Embryonic facial prominence (tissue), 1 donor: ENCODE results near the gene FAM181B.
"Not testable (repeated sequence)": the region's sequence is repeated elsewhere in the genome, so short reads cannot be mapped to it uniquely, and the experiment has no call there.

Experiments used
- DNase-seq: peaks from one replicate; pipeline ENCODE4 v3.0.0-alpha.2; 2016; ENCODE audit errors: extremely low spot score

Gene FAM181B

DNA sequence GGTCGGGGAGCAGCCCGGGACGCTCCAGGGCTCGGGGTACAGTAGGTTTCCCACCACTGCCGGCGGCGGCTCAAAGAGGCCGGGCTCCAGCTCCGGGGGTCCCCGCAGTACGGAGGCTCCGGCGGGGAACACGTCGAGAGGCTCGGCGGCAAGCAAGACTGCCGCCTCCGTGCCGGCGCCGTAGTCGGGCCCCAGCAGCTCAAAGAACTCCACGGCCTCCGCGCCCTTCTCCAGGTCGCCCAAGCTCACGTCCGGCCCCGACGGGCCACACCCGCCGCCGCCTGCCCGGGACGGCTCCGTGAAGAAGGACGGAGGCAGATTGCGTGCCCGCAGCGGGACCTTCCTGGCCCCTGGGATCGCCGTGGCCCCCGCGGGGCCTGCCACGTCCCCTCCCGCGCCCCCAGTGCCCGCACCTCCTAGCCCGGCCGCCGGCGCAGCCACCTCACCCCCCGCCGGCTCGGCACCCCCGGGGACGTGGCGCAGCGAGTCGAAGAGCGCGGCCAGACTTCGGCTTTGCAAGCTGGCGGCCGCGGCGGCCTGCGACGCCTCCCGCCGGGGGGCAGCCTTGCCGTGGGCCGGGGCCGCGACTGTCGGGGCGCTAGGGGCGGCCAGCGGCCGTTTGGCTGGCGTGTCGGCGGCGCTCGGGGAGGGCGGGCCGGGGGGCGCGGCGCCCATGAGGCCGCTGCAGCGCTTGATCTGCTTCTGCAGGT is 775 bp downstream of the FAM181B start:
- no peak for DNase-seq

DNA sequence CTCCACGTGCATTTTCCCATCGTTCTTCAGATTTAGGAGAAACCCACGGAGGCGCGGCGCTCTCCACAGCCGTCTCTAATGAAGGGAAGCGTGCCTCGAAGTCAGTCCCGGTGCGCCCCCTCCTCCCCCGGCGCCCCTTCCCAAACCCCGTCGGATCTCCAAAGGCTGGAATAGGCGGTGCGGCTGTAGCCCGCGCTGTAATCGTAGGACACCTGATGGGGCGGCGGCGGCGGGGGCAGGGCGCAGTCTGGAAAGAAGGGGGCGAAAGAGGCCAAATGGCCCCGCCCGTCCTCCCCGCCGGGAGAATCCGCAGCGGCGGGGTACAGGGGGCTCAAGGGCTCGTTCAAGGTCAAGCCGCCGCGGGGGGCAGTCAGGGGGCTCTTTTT is 1.3 kb downstream of the FAM181B start:
- no peak for DNase-seq

DNA sequence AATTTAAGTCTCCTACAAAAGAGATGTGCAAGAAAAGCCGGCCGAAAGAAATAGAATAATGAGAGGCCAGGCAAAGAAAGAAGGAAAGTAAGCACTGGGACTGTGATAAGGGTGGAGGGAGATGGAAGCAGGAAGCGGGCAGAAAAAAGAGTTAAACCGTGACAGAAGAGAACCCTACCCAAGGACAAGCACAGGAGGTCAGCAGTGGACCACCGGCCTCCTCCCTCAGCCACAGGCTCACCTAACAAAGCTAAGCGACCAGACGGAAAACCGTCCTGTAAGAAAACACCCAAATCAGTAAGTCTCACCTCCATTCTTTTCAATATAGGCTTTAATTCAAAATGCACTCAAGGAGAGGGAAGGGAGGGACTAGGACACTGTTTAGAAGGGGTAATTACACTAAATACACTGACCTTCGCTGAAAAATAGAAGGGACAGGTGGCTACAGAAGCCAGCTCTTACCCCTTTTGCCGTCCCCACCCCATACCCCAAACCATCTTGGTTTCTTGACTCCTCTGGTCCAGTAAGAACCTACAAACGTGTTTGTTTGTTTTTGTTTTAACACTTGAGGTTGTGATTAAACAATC is 1.9 kb downstream of the FAM181B start:
- no peak for DNase-seq

DNA sequence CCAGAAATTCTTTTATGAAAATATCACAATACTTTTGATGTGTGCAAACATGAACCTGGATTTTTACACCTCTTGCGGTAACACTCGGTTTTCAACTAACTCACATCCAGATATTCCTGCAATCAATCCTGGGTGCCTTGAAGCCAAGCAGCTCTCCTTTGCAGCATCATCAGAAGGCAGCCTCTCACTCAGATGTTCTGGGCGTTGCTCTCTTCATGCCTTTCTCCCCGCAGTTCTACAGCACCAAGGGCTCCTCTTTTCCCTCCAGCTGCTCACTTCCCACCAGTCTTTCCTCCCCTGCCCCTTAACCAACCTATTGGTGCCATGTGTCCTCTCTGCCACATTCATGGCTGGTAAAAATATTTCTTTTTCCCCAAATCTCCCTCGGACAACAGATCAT is 2.9 kb downstream of the FAM181B start:
- no peak for DNase-seq

DNA sequence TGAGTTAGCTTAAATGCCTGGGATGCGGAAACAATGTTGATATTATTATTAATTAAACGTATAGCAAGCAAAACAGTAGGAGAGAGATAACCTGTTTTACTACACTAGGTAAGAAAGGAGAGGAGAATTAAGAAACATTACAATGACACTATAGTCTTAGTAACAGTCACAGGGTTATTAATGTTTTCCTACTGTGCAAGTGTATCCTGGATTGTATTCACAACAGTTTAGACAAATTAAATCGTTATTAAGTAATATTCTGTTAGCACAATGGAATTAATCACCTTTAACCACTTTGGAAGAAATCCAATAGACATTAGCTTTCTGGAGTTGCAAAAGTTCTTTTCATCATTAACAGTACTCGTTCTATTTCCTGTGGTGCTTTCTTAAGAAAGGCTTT is 3.4 kb downstream of the FAM181B start:
- DNase-seq: no peak

DNA sequence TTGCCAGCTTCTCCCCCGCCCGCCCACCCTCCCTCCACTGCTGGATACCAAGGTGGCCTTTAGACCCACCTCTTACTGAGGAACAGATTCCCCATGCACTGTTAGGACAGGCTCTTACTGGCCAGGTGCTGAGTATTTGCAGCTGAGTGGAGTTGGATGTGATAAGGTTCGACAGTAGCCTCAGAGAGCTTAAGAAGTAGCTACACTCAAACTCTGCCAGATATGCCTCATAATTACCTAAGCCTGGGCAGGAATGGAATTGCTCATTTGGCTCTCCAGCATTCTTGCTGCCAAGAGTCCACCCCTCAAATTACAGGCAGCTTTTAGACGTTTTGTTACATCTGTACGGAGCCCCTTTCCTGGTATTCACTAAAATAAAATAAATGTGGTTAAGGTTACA is 9.6 kb downstream of the FAM181B start:
- DNase-seq: no peak

DNA sequence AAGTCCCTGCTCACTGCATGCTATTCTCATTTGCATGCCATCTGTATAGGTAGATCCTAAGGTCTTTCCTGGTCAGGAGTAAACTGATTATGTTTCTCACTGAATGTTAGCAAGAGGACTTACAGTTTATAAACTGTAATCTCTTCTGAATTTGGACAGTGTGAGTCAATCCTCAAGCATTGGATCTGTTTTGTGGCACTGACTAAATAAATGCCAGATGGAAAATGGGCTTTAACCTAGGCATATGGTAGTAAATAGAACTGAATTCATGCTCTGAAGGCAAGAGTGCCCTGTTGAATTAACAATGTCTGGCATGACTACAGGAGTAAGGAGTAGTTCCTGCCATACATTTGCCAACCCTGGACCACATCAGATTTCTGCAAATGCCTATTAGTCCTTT is 11.4 kb downstream of the FAM181B start:
- no peak for DNase-seq

DNA sequence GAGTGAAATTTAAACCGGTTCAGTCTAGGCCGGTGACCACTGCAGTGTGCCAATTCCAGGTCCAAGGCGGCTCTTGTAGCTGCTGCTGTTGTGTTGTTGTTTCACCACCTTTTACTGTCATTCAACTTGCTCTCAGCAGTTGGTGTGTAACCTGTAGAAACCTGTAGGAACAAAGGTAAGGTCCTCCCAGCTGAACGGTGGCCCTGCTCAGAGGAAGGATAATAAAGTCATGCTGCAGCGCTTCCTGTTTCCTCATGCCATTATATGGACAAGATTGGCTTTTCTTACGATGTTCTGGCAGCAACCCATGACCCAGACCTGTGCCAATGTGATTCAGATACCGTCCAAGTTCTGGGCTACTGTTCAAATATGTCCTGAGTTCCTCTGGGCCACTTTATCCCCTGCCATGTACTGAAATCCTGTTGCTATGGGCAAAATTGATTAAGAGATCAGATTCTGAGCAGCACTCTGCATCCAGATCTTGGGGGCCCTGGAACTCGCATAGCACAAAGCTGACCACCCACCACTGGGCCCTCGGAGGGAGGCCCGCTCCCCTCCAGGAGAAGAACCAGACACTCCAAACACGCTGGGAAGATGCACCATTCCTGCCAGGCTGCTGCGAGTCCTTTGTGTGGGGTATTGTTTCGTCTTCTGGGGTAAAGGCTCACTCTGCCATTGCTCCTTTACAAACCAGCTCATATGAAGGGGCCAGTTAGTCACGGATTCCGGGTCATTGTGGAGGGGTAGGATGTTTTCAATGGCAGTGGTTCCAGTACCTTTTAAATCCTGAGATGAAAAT is 13.2 kb downstream of the FAM181B start:
- DNase-seq: no peak

DNA sequence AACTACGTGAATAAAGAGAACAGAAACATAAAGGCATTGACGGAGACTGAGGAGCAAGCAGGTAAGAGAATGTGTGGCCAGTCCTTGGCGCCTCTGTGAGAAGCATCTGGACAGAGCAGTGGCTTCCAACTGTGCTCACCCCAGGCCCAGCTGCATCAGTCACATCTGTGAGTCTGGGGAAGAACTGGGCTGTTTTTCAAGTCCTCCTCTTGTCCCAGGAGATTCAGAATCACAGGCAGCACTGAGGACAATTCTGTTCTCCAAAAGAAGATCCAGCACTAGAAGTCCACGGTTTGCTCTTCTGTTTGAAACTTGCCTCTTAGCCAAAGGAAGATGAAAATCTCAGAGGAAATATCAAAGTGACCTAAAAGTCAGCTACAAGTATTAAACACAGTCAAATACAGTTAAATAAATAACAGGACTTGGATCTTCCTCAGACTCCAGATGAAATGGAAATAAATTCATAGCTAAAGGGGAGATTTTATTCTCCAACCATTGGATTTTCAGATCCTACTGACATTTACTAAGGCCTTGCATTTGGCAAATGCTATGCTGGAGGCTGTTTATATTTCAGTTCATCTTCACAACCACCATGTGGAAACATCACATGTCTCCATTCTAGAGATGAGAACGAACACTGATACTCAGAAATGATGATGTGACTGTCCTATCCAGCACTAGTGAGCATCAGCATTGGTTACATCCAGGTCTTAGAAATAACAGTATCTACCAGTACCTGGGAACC is 14.1 kb downstream of the FAM181B start:
- DNase-seq: no peak

DNA sequence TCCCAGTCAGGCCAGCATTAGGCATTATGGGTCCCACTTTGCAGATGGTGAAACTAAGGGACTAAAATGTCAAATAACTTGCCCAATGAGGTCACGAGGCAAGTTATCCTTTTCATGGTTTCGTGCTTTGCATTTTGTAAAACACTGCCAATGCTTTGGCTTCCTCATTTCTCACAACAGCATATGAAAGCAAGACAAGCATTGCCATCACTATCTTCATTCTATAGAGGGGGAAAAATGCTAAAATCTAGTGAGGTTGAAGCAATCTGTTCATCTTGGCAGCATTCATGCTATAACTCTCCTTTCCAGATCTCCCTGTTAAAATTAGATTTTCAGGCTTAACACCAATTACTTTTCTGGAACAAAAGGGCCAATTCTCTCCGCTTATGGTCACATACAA is 14.8 kb downstream of the FAM181B start:
- DNase-seq: no peak

DNA sequence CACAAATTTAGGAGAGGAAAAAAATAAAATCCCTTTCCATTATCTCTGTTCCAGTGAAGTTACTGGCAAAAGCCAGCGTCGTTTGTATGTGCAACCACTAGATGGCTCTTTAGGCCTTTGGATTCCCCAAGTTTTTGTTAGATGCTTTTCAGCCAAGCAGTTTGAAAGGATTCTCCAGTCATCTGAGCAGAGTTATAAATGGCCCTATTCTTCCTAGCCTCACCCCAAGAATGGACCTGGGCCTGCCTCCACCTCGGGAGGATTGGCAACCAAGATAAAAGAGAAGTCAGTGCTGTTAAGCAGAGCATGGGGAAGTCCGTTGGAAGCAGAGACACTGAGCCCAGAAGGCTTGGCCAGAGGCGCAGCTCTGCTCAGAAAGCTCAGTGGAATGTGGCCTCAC is 15.4 kb downstream of the FAM181B start:
- peak; percentile 61 for DNase-seq

DNA sequence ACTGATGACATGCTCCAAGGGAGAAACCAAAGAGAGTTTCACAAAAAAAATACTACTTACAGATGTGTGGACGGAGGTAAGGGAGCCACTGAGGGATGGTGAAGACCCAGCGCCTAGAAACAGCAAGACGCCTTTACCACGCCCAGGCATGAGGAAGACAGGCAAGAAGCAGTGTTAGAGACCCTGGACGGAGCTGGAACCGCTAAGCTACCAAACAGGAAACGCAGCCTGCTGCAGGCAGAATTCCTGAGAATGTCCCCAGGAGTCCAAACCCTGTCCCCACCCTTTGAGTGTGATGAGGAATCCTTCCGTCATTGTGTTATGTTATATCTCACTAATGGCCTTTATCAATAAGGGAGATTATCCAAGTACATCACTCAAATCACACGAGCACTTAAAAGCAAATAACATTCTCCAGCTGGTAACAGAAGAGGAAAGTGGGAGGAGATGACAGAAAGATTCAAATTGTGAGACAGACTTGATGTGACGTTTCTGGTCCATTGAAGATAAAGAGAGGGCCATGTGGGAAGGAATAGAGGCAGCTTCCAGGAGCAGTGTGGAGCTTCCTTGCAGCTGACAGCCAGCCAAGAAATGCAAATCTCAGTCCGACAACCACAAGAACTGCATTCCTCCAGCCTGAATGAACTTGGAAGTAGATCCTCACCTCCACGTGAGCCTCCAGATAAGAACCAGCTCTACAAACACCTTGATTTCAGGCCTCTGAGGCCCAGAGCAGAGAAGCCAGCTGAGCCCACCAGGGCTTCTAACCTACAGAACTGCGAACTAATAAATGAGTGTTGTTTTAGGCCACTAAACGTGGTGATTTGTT is 19.1 kb downstream of the FAM181B start:
- DNase-seq: no peak

DNA sequence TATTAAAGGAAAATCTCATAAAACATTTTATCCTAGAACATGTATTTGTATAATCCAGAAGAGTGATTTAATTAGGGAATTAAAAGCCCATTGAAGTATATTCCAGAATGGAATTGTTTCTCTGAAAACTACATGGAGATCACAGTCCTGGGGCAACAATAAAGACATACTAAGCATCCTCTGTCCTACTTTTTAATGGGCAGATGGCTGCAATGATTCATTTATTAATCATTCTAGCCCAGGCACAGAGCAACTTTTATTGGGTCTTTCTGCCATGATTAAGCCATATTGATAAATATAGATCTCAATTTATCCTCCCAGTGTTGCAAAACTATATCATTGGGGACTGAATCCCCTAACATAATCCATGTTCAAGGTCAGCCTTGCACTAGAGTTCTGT is 22.0 kb downstream of the FAM181B start:
- DNase-seq: no peak

DNA sequence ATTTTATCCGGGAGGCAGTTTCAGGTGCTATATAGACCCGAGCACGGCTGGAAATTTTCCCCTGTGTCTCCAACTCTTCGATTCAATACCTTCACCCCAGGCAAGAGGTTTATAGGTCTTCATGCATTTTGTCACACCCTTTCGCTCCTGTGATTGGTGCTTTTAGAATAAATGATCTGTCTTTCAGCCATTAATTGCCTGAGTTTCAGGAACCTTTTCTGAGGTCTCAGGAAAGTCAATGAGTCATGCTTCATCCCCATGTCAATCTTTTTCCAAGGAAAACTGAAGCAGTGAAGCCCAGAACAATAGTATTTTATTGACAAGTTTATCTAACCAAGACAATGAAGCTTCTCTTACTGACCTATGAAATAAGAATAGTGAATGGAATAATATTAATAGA is 29.9 kb downstream of the FAM181B start:
- no peak for DNase-seq

DNA sequence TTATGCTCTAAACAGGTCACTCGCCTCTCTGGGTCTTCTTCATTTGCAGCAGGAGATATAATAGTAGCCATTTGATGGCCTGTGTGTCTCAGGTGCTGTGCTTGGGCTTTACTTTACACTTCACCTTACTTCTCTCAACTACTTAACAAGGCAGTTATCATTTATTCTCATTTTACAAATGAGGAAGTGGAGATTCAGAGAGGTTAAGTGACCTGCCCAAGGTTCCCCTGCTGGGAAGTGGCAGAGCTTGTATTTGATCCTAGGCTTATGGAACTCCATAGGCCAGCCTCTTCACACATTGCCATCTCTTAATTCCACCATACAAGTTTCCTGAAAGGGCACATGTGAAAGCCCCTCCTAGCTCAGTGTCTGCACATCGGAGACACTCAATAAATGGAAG is 30.4 kb downstream of the FAM181B start:
- no peak for DNase-seq

DNA sequence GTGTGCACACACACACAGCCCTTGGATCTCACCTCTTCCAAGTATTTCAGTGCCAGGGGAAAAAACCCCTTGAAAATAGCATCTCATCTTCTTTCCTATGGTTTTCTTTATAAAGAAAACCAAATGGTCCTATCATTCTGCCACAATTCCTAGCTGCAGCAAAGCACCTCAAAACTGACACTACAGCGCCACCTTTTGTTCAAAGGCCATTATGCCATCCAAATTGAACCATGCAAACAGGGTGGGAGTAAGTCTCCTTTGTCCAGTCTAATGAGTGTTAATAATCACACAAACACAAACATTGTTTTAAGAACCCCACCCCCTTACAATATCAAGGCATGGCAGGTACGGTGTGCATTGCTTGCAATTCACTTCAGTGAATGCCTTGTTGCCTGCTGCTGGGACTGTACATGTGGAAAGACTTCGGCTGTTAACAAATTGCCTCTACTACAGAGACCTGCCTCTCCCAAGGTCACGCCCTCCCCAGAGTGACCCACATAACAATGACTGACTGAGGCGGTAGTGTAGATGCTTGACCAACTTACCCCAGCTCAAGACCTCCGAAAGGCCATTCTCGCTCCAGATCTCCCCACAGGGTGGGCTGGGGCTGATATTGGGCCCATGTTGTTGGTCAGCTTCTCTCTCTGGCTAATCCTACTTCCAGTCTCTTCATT is 31.7 kb downstream of the FAM181B start:
- no peak for DNase-seq

DNA sequence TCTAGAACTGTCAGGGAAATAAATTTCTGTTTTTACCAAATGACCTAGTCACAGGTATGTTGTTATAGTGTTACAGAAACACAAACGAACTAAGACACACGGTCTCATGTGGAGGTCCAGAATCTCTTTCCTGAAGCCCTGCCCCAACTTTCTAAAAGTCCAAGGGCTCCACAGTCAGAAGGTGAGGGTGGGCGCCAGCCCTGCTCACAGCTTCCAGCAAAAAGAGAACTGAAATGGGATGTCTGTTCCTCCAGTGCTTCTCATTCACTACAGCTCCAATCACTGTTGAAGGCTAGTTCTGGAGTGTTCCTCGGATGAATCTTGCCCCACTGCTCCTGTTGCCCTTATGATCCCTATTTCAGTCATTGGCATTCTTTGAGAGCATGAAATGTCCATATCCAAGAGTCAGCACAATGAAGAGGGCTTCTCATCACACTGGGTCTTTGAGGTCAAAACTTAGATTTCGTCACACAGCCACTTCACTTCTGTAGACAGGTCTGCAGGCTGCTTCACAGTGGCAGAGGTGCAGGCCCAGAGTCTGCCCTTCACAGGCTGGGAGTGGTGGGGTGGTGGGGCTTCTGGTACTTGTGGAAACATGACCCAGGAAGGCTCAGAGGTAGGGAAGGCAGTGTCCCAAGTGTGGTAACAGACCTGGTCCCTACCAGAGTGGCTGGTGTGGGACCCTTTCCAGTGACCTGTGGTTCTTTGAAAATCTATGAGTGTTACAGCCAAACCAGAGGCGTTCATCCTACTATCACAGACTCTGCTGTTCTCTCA is 34.9 kb downstream of the FAM181B start:
- no peak for DNase-seq

DNA sequence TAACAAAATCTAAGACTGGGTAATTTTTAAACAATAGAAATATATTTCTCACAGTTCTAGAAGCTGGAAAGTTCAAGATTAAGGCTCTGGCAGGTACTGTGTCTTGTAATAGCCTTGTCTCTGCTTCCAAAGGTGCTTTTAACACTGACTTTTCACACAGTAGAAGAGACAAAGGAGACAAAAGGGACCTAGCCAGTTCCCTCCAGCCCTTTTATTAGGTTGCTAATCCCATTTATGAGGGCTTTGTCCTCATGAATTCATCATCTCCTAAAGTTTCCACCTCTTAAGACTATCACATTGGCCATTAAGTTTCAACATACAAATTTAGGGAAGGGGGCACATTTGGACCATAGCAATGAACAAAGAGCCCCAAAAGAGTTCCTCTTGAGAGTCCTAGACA is 40.7 kb downstream of the FAM181B start:
- no peak for DNase-seq

DNA sequence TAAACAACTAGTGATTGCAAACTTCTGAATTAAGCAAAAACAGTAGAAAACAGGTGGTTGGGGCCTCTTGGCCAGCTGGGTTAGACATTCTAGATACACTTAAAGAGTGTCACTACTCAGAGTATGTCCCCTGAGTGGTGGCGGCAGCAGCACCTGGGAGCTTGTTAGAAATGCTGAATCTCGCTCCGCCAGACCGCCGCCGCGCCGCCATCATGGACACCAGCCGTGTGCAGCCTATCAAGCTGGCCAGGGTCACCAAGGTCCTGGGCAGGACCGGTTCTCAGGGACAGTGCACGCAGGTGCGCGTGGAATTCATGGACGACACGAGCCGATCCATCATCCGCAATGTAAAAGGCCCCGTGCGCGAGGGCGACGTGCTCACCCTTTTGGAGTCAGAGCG is 44.3 kb downstream of the FAM181B start:
- DNase-seq: not testable (repeated sequence)

DNA sequence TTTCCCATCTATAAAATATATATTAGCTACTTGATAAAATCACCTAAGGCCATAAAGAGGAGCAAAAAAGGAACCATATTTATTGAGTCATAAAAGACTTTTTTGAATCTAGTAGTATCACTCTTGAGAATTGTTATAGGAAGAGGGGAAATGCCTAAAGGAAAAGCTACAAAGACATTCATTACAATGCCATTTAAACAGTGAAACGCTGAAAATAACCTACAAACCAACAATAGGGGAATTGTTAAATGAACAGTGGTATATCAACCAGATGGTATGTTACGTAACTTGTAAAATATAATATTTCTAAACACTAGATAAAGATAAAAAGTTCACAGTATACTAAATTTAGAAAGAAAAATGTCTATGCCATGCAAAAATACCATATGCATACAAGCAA is 47.5 kb downstream of the FAM181B start:
- DNase-seq: no peak
